Measurements from ENCODE around the gene UTS2R. TPM values are rescaled to one million over a fixed set of nuclear protein-coding genes. Genes with fewer than 3 reads are reported as not detected.

Gene UTS2R
- total RNA-seq, 4 donors from 2014 or later = not detected

GRCh38 chr17:82361885-82362633 is 9.5 kb upstream of the UTS2R start:
- H3K4me1 ChIP-seq = no peaks in the 10 kb centered on the region
- 100% methylated on average over 6 of the region's 6 CpGs for WGBS
- no peak overlapping the region for H3K27ac ChIP-seq
- TF ChIP-seq EP300 (IDR thresholded peaks at IDR 0.05) (no peak), POLR2AphosphoS5 (IDR thresholded peaks at IDR 0.05) (no peak), POLR2A (IDR thresholded peaks at IDR 0.05) (no peak)
- no peaks in the 10 kb centered on the region for H3K9me3 ChIP-seq
- no peak overlapping the region for H3K4me3 ChIP-seq
- no peaks in the 10 kb centered on the region for H3K36me3 ChIP-seq
- H3K27me3 ChIP-seq = peaks cover 26% of the 10 kb centered on the region
- DNase-seq (ENCODE audit: low spot score in 2 of 2) = no peak

- Histone ChIP-seq H3K4me1 (peaks cover 6% of the 10 kb centered on the region), H3K36me3 (no peaks in the 10 kb centered on the region), H3K9me3 (no peaks in the 10 kb centered on the region), H3K27ac (no peak overlapping the region), H3K4me3 (no peak overlapping the region), H3K27me3 (peaks cover 23% of the 10 kb centered on the region)
- no peak for DNase-seq (ENCODE audit: low spot score in 2 of 2)
- TF ChIP-seq POLR2A (IDR thresholded peaks at IDR 0.05) (no peak), EP300 (IDR thresholded peaks at IDR 0.05) (no peak), POLR2AphosphoS5 (IDR thresholded peaks at IDR 0.05) (no peak), CTCF (IDR thresholded peaks at IDR 0.05) (no peak)
- WGBS = 82% methylated on average over 6 of the region's 6 CpGs
These were observed 5.8 kb upstream of the UTS2R start for GRCh38 chr17:82365606-82366295.

- no peak for TF ChIP-seq CTCF (IDR thresholded peaks at IDR 0.05)
- TF ChIP-seq POLR2AphosphoS5 (IDR thresholded peaks at IDR 0.05) = no peak
- no peak for TF ChIP-seq POLR2A (IDR thresholded peaks at IDR 0.05)
- TF ChIP-seq EP300 (IDR thresholded peaks at IDR 0.05) = no peak
These were observed 4.8 kb upstream of the UTS2R start for GRCh38 chr17:82366749-82367148.

GRCh38 chr17:82367724-82368524 is 3.6 kb upstream of the UTS2R start:
- no peaks in the 10 kb centered on the region for H3K9me3 ChIP-seq
- TF ChIP-seq POLR2A (IDR thresholded peaks at IDR 0.05) (no peak), EP300 (IDR thresholded peaks at IDR 0.05) (no peak), CTCF (IDR thresholded peaks at IDR 0.05) (no peak), POLR2AphosphoS5 (IDR thresholded peaks at IDR 0.05) (no peak)
- H3K36me3 ChIP-seq = no peaks in the 10 kb centered on the region
- WGBS = 91% methylated on average over 14 of the region's 14 CpGs
- H3K4me3 ChIP-seq = no peak overlapping the region
- no peak for DNase-seq (ENCODE audit: low spot score in 2 of 2)
- H3K4me1 ChIP-seq = peaks cover 20% of the 10 kb centered on the region
- no peak overlapping the region for H3K27ac ChIP-seq
- H3K27me3 ChIP-seq = peaks cover 45% of the 10 kb centered on the region

More at GRCh38 chr17:82366749-82367148, 4.8 kb upstream of the UTS2R start:
- 79% methylated on average over 7 of the region's 7 CpGs for WGBS
- no peaks in the 10 kb centered on the region for H3K9me3 ChIP-seq
- no peaks in the 10 kb centered on the region for H3K36me3 ChIP-seq
- H3K4me3 ChIP-seq = no peak overlapping the region
- peaks cover 16% of the 10 kb centered on the region for H3K4me1 ChIP-seq
- peaks cover 33% of the 10 kb centered on the region for H3K27me3 ChIP-seq
- no peak for DNase-seq (ENCODE audit: low spot score in 2 of 2)
- no peak overlapping the region for H3K27ac ChIP-seq

GRCh38 chr17:82369211-82369610 is 2.4 kb upstream of the UTS2R start:
- peaks cover 55% of the 10 kb centered on the region for H3K27me3 ChIP-seq
- no peaks in the 10 kb centered on the region for H3K36me3 ChIP-seq
- H3K4me1 ChIP-seq = peaks cover 20% of the 10 kb centered on the region
- DNase-seq (ENCODE audit: low spot score in 2 of 2) = no peak
- H3K9me3 ChIP-seq = no peaks in the 10 kb centered on the region
- H3K4me3 ChIP-seq = no peak overlapping the region
- TF ChIP-seq EP300 (IDR thresholded peaks at IDR 0.05) (no peak), POLR2AphosphoS5 (IDR thresholded peaks at IDR 0.05) (no peak), POLR2A (IDR thresholded peaks at IDR 0.05) (no peak), CTCF (IDR thresholded peaks at IDR 0.05) (no peak)
- no peak overlapping the region for H3K27ac ChIP-seq
- WGBS = 74% methylated on average over 7 of the region's 7 CpGs

Data from suprapubic skin (tissue), 4 donors.